Measurements from ENCODE around the gene FAM149A.

The FAM149A gene

GRCh38 chr4:186216465-186217024 lies 112.0 kb downstream of the FAM149A start (continued):
- TF ChIP-seq, protein P1, sequence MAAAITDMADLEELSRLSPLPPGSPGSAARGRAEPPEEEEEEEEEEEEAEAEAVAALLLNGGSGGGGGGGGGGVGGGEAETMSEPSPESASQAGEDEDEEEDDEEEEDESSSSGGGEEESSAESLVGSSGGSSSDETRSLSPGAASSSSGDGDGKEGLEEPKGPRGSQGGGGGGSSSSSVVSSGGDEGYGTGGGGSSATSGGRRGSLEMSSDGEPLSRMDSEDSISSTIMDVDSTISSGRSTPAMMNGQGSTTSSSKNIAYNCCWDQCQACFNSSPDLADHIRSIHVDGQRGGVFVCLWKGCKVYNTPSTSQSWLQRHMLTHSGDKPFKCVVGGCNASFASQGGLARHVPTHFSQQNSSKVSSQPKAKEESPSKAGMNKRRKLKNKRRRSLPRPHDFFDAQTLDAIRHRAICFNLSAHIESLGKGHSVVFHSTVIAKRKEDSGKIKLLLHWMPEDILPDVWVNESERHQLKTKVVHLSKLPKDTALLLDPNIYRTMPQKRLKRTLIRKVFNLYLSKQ (tag by site-specific recombination; IDR thresholded peaks at IDR 0.05; ENCODE audit: borderline replicate concordance): no peak
- TF ChIP-seq ZNF211 (tag by site-specific recombination; IDR thresholded peaks at IDR 0.05; ENCODE audit: low read depth) (no peak), ZNF571 (tag by site-specific recombination; IDR thresholded peaks at IDR 0.05) (no peak), ZNF843 (tag by site-specific recombination; IDR thresholded peaks at IDR 0.05) (peak; percentile 79; the same call in 1 of the 2 replicates), PRDM1 (tag by site-specific recombination; IDR thresholded peaks at IDR 0.05) (no peak), ZNF624 (tag by site-specific recombination; IDR thresholded peaks at IDR 0.05) (no peak), ZNF580 (tag by site-specific recombination; IDR thresholded peaks at IDR 0.05) (no peak), ZNF169 (tag by site-specific recombination; IDR thresholded peaks at IDR 0.05) (no peak), ZNF664 (tag by site-specific recombination; IDR thresholded peaks at IDR 0.05) (no peak), ZNF610 (tag by site-specific recombination; IDR thresholded peaks at IDR 0.05; ENCODE audit: borderline replicate concordance) (no peak), ZFHX2 (tag by site-specific recombination; conservative IDR thresholded peaks at IDR 0.05) (no peak), ZNF292 (tag by site-specific recombination; IDR thresholded peaks at IDR 0.05; ENCODE audit: borderline replicate concordance, low read depth) (no peak), ZNF777 (tag by site-specific recombination; IDR thresholded peaks at IDR 0.05; ENCODE audit: borderline replicate concordance) (no peak), HOXD13 (CRISPR knock-in tag; IDR thresholded peaks at IDR 0.05; ENCODE audit: borderline replicate concordance) (no peak), ZNF335 (tag by site-specific recombination; conservative IDR thresholded peaks at IDR 0.05) (peak; percentile 30; the same call in 1 of the 2 replicates), ELK4 (IDR thresholded peaks at IDR 0.05; ENCODE audit: borderline replicate concordance, low read depth, low read length) (no peak), ZNF510 (tag by site-specific recombination; IDR thresholded peaks at IDR 0.05; ENCODE audit: insufficient replicate concordance) (no peak), ZXDB (tag by site-specific recombination; IDR thresholded peaks at IDR 0.05) (peak; percentile 61), KLF1 (tag by site-specific recombination; IDR thresholded peaks at IDR 0.05) (no peak), RBAK (tag by site-specific recombination; IDR thresholded peaks at IDR 0.05) (no peak), SCRT1 (tag by site-specific recombination; IDR thresholded peaks at IDR 0.05; ENCODE audit: borderline replicate concordance) (no peak), ZNF433 (tag by site-specific recombination; IDR thresholded peaks at IDR 0.05; ENCODE audit: low read depth) (no peak), IKZF3 (tag by site-specific recombination; IDR thresholded peaks at IDR 0.05) (0 out of 2 replicates have a peak, but pooled peaks have one; percentile 34), ZNF10 (tag by site-specific recombination; IDR thresholded peaks at IDR 0.05) (no peak), KLF10 (tag by site-specific recombination; IDR thresholded peaks at IDR 0.05) (peak; percentile 74; the same call in 1 of the 2 replicates), GLIS1 (tag by site-specific recombination; IDR thresholded peaks at IDR 0.05) (no peak), ZNF350 (tag by site-specific recombination; IDR thresholded peaks at IDR 0.05) (peak; percentile 80), ZNF416 (tag by site-specific recombination; IDR thresholded peaks at IDR 0.05) (no peak), ZNF184 (tag by site-specific recombination; IDR thresholded peaks at IDR 0.05) (peak; percentile 92), ZSCAN30 (tag by site-specific recombination; IDR thresholded peaks at IDR 0.05) (peak; percentile 49; the same call in 1 of the 2 replicates), ZNF423 (tag by site-specific recombination; IDR thresholded peaks at IDR 0.05) (no peak), GLI2 (tag by site-specific recombination; IDR thresholded peaks at IDR 0.05; ENCODE audit: borderline replicate concordance, low read depth) (no peak), YY1 (tag by site-specific recombination; IDR thresholded peaks at IDR 0.05) (0 out of 2 replicates have a peak, but pooled peaks have one; percentile 32), ZBTB20 (tag by site-specific recombination; IDR thresholded peaks at IDR 0.05) (no peak), ZNF174 (tag by site-specific recombination; IDR thresholded peaks at IDR 0.05) (peak; percentile 96), ZNF394 (tag by site-specific recombination; IDR thresholded peaks at IDR 0.05; ENCODE audit: borderline replicate concordance) (no peak)
- TF ChIP-seq, protein P2, sequence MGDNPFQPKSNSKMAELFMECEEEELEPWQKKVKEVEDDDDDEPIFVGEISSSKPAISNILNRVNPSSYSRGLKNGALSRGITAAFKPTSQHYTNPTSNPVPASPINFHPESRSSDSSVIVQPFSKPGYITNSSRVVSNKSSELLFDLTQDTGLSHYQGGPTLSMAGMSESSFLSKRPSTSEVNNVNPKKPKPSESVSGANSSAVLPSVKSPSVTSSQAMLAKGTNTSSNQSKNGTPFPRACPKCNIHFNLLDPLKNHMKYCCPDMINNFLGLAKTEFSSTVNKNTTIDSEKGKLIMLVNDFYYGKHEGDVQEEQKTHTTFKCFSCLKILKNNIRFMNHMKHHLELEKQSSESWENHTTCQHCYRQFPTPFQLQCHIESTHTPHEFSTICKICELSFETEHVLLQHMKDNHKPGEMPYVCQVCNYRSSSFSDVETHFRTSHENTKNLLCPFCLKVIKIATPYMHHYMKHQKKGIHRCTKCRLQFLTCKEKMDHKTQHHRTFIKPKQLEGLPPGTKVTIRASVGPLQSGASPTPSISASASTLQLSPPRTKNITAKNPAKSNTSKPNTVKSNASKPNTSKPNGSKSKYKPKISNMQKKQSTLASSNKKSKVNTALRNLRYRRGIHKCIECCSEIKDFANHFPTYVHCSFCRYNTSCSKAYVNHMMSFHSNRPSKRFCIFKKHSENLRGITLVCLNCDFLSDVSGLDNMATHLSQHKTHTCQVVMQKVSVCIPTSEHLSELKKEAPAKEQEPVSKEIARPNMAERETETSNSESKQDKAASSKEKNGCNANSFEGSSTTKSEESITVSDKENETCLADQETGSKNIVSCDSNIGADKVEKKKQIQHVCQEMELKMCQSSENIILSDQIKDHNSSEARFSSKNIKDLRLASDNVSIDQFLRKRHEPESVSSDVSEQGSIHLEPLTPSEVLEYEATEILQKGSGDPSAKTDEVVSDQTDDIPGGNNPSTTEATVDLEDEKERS (tag by site-specific recombination; IDR thresholded peaks at IDR 0.05): no peak

Data from HEK293 (cell line).